DOHH2 (cell line): Measurements from ENCODE around the gene TRIM10.

Experiments
- EZH2phosphoT487 ChIP-seq: fragments of 200-600 bp; sonication (generic); IDR thresholded peaks from 2 replicates; pipeline ENCODE4 v1.6.1; 2017; ENCODE audit warnings: borderline replicate concordance, mild to moderate bottlenecking, antibody characterized with exemption, low read length, moderate library complexity, mixed read lengths
- TF ChIP-seq, protein P1 (sequence below): fragments of 200-600 bp; sonication (generic); IDR thresholded peaks from one replicate; pipeline ENCODE4 v1.5.1; 2014; ENCODE audit warnings: antibody characterized with exemption, mild to moderate bottlenecking, low read depth, low read length; ENCODE audit not compliant: poor library complexity, severe bottlenecking

DNA sequence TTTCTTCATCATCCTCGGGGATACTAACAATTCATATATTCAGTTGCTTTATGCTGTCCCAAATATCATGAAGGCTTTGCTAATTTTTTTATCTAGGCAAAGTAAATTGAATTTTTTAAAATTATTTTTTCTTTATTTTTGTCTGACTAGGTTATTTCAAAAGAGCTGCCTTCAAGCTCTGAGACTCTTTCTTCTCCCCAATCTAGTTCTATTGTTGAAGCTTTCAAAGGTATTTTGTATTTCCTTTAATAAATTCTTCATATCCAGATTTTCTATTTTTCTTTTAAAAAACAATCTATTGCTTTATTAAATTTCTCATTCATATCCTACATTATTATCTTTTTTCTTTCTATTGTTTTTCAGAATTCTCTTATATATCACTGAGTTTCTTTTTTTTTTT, 19.1 kb upstream of the TRIM10 start:
- TF ChIP-seq, protein P1, sequence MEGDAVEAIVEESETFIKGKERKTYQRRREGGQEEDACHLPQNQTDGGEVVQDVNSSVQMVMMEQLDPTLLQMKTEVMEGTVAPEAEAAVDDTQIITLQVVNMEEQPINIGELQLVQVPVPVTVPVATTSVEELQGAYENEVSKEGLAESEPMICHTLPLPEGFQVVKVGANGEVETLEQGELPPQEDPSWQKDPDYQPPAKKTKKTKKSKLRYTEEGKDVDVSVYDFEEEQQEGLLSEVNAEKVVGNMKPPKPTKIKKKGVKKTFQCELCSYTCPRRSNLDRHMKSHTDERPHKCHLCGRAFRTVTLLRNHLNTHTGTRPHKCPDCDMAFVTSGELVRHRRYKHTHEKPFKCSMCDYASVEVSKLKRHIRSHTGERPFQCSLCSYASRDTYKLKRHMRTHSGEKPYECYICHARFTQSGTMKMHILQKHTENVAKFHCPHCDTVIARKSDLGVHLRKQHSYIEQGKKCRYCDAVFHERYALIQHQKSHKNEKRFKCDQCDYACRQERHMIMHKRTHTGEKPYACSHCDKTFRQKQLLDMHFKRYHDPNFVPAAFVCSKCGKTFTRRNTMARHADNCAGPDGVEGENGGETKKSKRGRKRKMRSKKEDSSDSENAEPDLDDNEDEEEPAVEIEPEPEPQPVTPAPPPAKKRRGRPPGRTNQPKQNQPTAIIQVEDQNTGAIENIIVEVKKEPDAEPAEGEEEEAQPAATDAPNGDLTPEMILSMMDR: no peak
- TF ChIP-seq EZH2phosphoT487: no peak
